ENCODE data around the gene FEM1B.

GRCh38 chr15:68317281-68318007, 39.9 kb downstream of the FEM1B start:
- TF ChIP-seq CTCF (IDR thresholded peaks at IDR 0.05; ENCODE audit: low read length) (no peak), EZH2 (IDR thresholded peaks at IDR 0.05; ENCODE audit: borderline replicate concordance, low read length) (no peak)

All from OCI-LY1 (cell line).